Central memory CD8-positive, alpha-beta T cell (primary cell): Measurements from ENCODE around the gene CABP2.
"Not testable (repeated sequence)": the region's sequence is repeated elsewhere in the genome, so short reads cannot be mapped to it uniquely, and the experiment has no call there.

Source experiments
- ATAC-seq: fragments of 150-1000 bp; cut with Tn5 transposase; replicated peaks from 2 replicates; pipeline ENCODE4 v1.10.0; 2022; ENCODE audit warnings: mild to moderate bottlenecking, moderate FRiP score, moderate number of reproducible peaks; ENCODE audit not compliant: poor library complexity, severe bottlenecking; ENCODE audit errors: extremely low read depth
- DNase-seq, 2 donors: peaks; one replicate each; pipeline ENCODE4 v3.0.0; 2021; ENCODE audit warnings: low spot score in 2 of 2
- H3K27ac Mint-ChIP-seq: one replicate; pipeline ENCODE4 v1.8.0; 2022; ENCODE audit warnings: low read depth, mild to moderate bottlenecking, moderate library complexity, mixed read lengths
- H3K27me3 Mint-ChIP-seq: one replicate; pipeline ENCODE4 v1.8.0; 2022; ENCODE audit warnings: mixed read lengths
- H3K36me3 Mint-ChIP-seq: one replicate; pipeline ENCODE4 v1.8.0; 2022; ENCODE audit warnings: mild to moderate bottlenecking, moderate library complexity, mixed read lengths; ENCODE audit not compliant: insufficient read depth
- H3K4me1 Mint-ChIP-seq: one replicate; pipeline ENCODE4 v1.8.0; 2022; ENCODE audit warnings: mixed read lengths
- H3K4me3 Mint-ChIP-seq: one replicate; pipeline ENCODE4 v1.8.0; 2022; ENCODE audit warnings: mild to moderate bottlenecking, moderate library complexity, mixed read lengths
- H3K9me3 Mint-ChIP-seq: one replicate; pipeline ENCODE4 v1.8.0; 2022; ENCODE audit warnings: mixed read lengths

The CABP2 gene

DNA sequence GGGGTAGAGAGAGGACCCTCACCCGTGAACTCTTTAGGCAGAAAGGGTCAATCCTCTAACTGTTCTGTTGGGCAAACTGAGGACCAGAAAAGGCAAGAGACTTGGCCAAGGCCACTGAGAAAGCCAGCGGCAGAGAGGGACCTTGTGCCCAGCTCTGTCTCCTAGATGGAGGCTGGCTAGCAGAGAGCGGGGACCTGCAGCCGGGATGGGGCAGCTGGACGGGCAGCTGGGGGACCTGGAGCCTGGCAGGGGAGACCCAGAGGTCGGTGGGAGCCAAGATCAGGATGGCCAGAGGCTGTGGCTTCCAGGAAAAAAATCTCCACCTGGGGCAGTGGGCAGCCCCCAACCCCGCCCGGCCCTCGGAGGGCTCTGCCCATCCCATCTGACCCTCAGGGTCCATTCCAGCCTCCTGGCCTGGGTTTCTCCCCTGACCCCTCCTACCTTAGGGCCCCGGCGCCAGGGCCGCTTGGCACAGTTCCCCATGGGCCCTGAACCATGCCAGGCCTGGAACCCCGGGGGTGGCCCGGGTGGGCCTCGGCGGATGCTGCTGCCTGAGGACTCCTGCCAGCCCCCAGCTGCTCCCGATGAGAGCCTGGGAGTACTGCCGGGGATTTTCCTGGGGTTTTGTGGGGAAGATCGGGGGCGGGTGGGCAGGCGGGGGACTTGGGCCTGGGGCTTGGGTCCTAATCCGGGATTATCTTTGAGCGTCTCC, at the start of gene CABP2:
TSS of gene CABP2 (minus strand) at position 603 of the 712 bp plus-strand sequence. CDS start at position 483, 120 bp downstream.
- peaks cover 12% of the 10 kb centered on the region for H3K27me3 Mint-ChIP-seq
- no peak within 1 kb of the TSS for H3K27ac Mint-ChIP-seq
- no peak within 1 kb of the TSS for H3K4me3 Mint-ChIP-seq
- no peaks in the 10 kb centered on the region for H3K9me3 Mint-ChIP-seq
- H3K4me1 Mint-ChIP-seq = no peaks in the 10 kb centered on the region
- DNase-seq (no peak), ATAC-seq (no peak)
- H3K36me3 Mint-ChIP-seq = no peaks in the 10 kb centered on the region

DNA sequence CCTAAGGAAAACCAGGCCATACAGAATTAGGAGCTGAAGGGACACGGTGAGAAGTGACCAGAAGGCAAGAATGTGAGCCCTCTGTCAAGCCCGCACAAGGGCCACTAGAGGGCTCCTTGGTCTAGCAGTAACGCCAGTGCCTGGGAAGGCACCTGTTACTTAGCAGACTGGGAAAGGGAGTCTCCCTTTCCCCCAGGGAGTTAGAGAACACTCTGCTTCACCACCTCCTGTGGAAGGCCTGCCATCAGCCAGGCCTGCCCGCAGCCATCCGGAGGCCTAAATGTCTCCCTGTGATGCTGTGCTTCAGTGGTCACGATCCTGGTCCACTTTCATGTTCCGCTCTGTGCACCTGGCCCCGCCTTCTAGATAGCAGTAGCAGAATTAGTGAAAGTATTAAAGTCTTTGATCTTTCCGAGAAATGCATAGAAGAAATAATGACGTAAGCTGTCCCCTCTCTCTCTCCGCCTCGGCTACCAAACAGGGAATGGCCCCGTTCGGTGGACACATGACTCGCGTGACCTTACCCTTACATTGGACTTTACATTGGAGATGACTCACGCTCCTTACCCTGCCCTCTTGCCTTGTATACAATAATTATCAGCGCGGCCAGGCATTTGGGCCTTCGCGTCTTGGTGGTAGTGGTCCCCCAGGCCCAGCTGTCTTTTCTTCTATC, 49.6 kb upstream of the CABP2 start:
- H3K9me3 Mint-ChIP-seq = no peaks in the 10 kb centered on the region
- H3K4me1 Mint-ChIP-seq = no peaks in the 10 kb centered on the region
- peaks cover 38% of the 10 kb centered on the region for H3K27me3 Mint-ChIP-seq
- DNase-seq = no peak
- H3K27ac Mint-ChIP-seq = no peak overlapping the region
- no peaks in the 10 kb centered on the region for H3K36me3 Mint-ChIP-seq
- no peak for ATAC-seq
- H3K4me3 Mint-ChIP-seq = no peak overlapping the region

GRCh38 chr11:67572305-67572704, 49.1 kb upstream of the CABP2 start:
- DNase-seq = no peak
- no peaks in the 10 kb centered on the region for H3K4me1 Mint-ChIP-seq
- H3K9me3 Mint-ChIP-seq = no peaks in the 10 kb centered on the region
- ATAC-seq = no peak
- H3K27ac Mint-ChIP-seq = no peak overlapping the region
- H3K27me3 Mint-ChIP-seq = peaks cover 36% of the 10 kb centered on the region
- H3K36me3 Mint-ChIP-seq = no peaks in the 10 kb centered on the region
- no peak overlapping the region for H3K4me3 Mint-ChIP-seq

DNA sequence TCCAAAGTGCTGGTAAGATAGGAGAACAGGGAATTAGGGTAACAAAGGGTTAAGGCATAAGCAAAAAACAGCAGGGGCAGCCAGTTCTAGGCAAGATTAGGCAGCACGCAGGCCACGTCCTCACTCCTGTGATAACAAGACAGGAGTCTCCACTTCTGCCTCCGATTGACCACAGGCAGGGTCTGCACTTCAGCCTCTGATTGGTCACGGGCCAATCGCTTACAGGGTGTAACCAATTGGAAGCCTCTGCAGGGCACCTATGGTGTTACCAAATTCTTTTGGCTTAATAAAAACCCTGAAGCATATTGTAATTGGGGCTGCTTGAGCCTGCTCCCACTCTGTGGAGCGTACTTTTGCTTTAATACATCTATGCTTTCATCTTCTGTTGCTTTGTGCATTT, 48.2 kb upstream of the CABP2 start:
- Mint-ChIP-seq H3K27me3 (peaks cover 28% of the 10 kb centered on the region), H3K4me3 (no peak overlapping the region), H3K9me3 (no peaks in the 10 kb centered on the region), H3K4me1 (no peaks in the 10 kb centered on the region), H3K36me3 (no peaks in the 10 kb centered on the region), H3K27ac (no peak overlapping the region)
- ATAC-seq = no peak
- no peak for DNase-seq

- ATAC-seq (no peak), DNase-seq (no peak)
- peaks cover 3% of the 10 kb centered on the region for H3K36me3 Mint-ChIP-seq
- no peak overlapping the region for H3K27ac Mint-ChIP-seq
- H3K9me3 Mint-ChIP-seq = no peaks in the 10 kb centered on the region
- no peak overlapping the region for H3K4me3 Mint-ChIP-seq
- H3K4me1 Mint-ChIP-seq = peaks cover 7% of the 10 kb centered on the region
- peaks cover 15% of the 10 kb centered on the region for H3K27me3 Mint-ChIP-seq
These were observed 41.0 kb upstream of the CABP2 start for GRCh38 chr11:67564230-67564629.

DNA sequence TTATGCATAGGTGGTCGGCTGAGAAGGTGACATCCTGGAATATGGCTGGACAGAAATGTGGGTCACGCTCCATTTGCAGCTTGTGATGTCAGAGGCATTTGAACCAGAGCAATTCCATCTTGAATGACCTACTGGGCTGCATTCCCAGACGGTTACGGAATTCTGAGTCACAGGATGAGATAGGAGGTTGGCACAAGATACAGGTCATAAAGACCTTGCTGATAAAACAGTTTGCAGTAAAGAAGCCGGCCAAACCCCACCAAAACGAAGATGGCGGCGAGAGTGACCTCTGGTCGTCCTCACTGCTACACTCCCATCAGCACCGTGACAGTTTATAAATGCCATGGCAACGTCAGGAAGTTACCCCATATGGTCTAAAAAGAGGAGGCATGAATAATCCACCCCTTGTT, 40.5 kb upstream of the CABP2 start:
- H3K36me3 Mint-ChIP-seq, H3K9me3 Mint-ChIP-seq, ATAC-seq, H3K27ac Mint-ChIP-seq, H3K4me3 Mint-ChIP-seq, DNase-seq, H3K4me1 Mint-ChIP-seq: not testable (repeated sequence)
- peaks cover 19% of the 10 kb centered on the region for H3K27me3 Mint-ChIP-seq

DNA sequence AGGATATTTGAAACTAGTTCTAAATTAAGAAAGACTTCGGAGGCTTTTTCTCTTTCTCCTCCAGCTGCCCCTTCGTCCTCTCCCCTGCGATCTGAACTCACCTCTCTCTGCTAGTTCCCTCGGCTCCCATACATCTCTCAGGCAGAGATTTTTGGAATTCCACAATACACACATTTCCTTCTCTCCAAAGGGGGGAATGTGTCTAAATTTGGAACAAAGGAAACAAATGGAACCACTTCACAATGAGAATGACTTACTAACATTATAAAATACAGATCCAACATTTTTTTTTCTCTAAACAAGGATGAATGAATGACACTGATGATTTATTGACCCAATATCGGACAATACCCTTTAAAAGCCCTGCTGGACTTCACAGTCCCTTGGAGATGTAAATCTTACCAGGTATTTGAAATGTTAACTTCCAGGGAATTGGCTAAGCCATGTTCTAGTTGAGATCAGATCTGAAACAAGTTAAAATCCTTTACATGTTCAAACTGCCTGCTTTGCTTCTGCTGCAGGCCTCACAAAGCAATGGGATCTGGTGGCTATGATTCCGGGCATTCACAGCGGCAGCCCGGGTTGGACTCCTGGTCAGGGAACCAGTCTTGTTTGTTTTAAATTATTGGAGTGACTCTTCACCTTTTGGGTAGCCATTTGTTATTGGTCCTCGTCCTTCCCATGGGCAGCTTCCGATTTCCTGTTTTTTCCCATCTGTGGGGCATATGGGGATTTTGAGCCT, 39.9 kb upstream of the CABP2 start:
- ATAC-seq = no peak
- Mint-ChIP-seq H3K4me1 (peaks cover 7% of the 10 kb centered on the region), H3K27ac (no peak overlapping the region), H3K36me3 (peaks cover 3% of the 10 kb centered on the region), H3K27me3 (peaks cover 19% of the 10 kb centered on the region), H3K4me3 (no peak overlapping the region), H3K9me3 (no peaks in the 10 kb centered on the region)
- no peak for DNase-seq

GRCh38 chr11:67561971-67562619, 38.8 kb upstream of the CABP2 start:
- peaks cover 7% of the 10 kb centered on the region for H3K4me1 Mint-ChIP-seq
- peaks cover 19% of the 10 kb centered on the region for H3K27me3 Mint-ChIP-seq
- DNase-seq (no peak), ATAC-seq (no peak)
- H3K27ac Mint-ChIP-seq = peak overlapping the region; percentile 74
- H3K9me3 Mint-ChIP-seq = no peaks in the 10 kb centered on the region
- H3K36me3 Mint-ChIP-seq = peaks cover 3% of the 10 kb centered on the region
- no peak overlapping the region for H3K4me3 Mint-ChIP-seq

- DNase-seq = no peak
These were observed 35.0 kb upstream of the CABP2 start for GRCh38 chr11:67558084-67558772.

DNA sequence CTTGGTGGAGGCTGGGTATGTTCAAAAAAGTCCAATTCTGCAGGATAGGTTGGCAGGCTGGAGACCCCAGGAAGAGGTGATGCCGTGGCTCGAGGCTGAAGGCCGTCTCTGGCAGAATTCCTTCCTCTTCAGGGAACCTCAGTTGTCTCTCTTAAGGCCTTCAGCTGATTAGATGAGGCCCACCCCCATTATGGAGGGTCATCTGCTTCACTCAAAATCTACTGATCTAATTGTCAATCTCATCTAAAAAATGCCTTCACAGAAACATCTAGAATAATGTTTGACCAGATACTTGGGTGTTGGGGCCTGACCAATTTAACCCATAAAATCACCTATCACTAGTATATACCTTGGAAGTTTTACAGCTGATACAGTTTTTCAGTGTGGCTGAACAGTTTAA, 33.0 kb upstream of the CABP2 start:
- H3K9me3 Mint-ChIP-seq = no peaks in the 10 kb centered on the region
- H3K27me3 Mint-ChIP-seq = peaks cover 9% of the 10 kb centered on the region
- no peak overlapping the region for H3K27ac Mint-ChIP-seq
- H3K4me1 Mint-ChIP-seq = no peaks in the 10 kb centered on the region
- DNase-seq (no peak), ATAC-seq (no peak)
- no peaks in the 10 kb centered on the region for H3K36me3 Mint-ChIP-seq
- H3K4me3 Mint-ChIP-seq = no peak overlapping the region

More at GRCh38 chr11:67558084-67558772, 35.0 kb upstream of the CABP2 start:
- H3K36me3 Mint-ChIP-seq = peaks cover 3% of the 10 kb centered on the region
- no peak overlapping the region for H3K4me3 Mint-ChIP-seq
- ATAC-seq = no peak
- H3K9me3 Mint-ChIP-seq = no peaks in the 10 kb centered on the region
- no peak overlapping the region for H3K27ac Mint-ChIP-seq
- H3K27me3 Mint-ChIP-seq = peaks cover 9% of the 10 kb centered on the region
- peaks cover 7% of the 10 kb centered on the region for H3K4me1 Mint-ChIP-seq

- not testable (repeated sequence) for H3K9me3 Mint-ChIP-seq, H3K4me3 Mint-ChIP-seq, H3K27ac Mint-ChIP-seq, H3K27me3 Mint-ChIP-seq, H3K36me3 Mint-ChIP-seq, DNase-seq, H3K4me1 Mint-ChIP-seq, ATAC-seq
These were observed 28.5 kb upstream of the CABP2 start for GRCh38 chr11:67551697-67552096.

GRCh38 chr11:67551127-67551526, 27.9 kb upstream of the CABP2 start:
- H3K36me3 Mint-ChIP-seq = no peaks in the 10 kb centered on the region
- no peaks in the 10 kb centered on the region for H3K9me3 Mint-ChIP-seq
- H3K27me3 Mint-ChIP-seq = peaks cover 9% of the 10 kb centered on the region
- no peak overlapping the region for H3K4me3 Mint-ChIP-seq
- DNase-seq = no peak
- H3K4me1 Mint-ChIP-seq = no peaks in the 10 kb centered on the region
- H3K27ac Mint-ChIP-seq = no peak overlapping the region
- ATAC-seq = no peak
